Endodermal cell (in vitro differentiated cells): ENCODE results near the gene CSNK1D. TPM values are rescaled to one million over a fixed set of nuclear protein-coding genes. Genes with fewer than 3 reads are reported as not detected.

Source experiments
- DNase-seq: peaks from one replicate; pipeline ENCODE4 v3.0.0-alpha.2; 2017
- H3K27ac ChIP-seq: 2 replicates; pipeline ENCODE4 v1.5.1; 2013; ENCODE audit warnings: mild to moderate bottlenecking, low read depth, low read length, moderate library complexity
- H3K27me3 ChIP-seq: 2 replicates; pipeline ENCODE4 v1.6.1; 2013; ENCODE audit warnings: mild to moderate bottlenecking, low read length, moderate library complexity; ENCODE audit not compliant: insufficient read depth, control insufficient read depth, poor library complexity, severe bottlenecking
- H3K36me3 ChIP-seq: 2 replicates; pipeline ENCODE4 v1.7.0; 2013; ENCODE audit warnings: mild to moderate bottlenecking, low read length, moderate library complexity; ENCODE audit not compliant: control insufficient read depth, insufficient read depth
- H3K4me1 ChIP-seq: one replicate; pipeline ENCODE4 v1.7.0; 2013; ENCODE audit warnings: low read length; ENCODE audit not compliant: control insufficient read depth, insufficient read depth
- H3K4me3 ChIP-seq: 2 replicates; pipeline ENCODE4 v1.5.1; 2013; ENCODE audit warnings: mild to moderate bottlenecking, low read length, moderate library complexity
- H3K9ac ChIP-seq: 2 replicates; pipeline ENCODE4 v1.6.1; 2013; ENCODE audit warnings: mild to moderate bottlenecking, low read length, moderate library complexity; ENCODE audit not compliant: poor library complexity, severe bottlenecking; ENCODE audit errors: extremely low read depth
- H3K9me3 ChIP-seq: 2 replicates; pipeline ENCODE4 v1.6.1; 2013; ENCODE audit warnings: mild to moderate bottlenecking, low read length, moderate library complexity; ENCODE audit not compliant: control insufficient read depth
- H3K27ac Mint-ChIP-seq: 2 replicates; pipeline ENCODE4 v1.8.0; 2020; ENCODE audit warnings: mixed read lengths
- H3K27me3 Mint-ChIP-seq: 2 replicates; pipeline ENCODE4 v1.8.0; 2021; ENCODE audit warnings: mild to moderate bottlenecking, mixed read lengths; ENCODE audit not compliant: insufficient read depth
- H3K36me3 Mint-ChIP-seq: 2 replicates; pipeline ENCODE4 v1.8.0; 2020; ENCODE audit warnings: low read depth, mixed read lengths
- H3K4me1 Mint-ChIP-seq: 2 replicates; pipeline ENCODE4 v1.8.0; 2020; ENCODE audit warnings: mixed read lengths
- H3K4me3 Mint-ChIP-seq: 2 replicates; pipeline ENCODE4 v1.8.0; 2020; ENCODE audit warnings: mild to moderate bottlenecking, moderate library complexity, mixed read lengths
- H3K9me3 Mint-ChIP-seq: 2 replicates; pipeline ENCODE4 v1.8.0; 2020; ENCODE audit warnings: mild to moderate bottlenecking, mixed read lengths
- CTCF ChIP-seq: fragments of 200-600 bp; sonication (generic); conservative IDR thresholded peaks from 2 replicates; pipeline ENCODE4 v1.5.0; 2021; ENCODE audit warnings: antibody characterized with exemption, mild to moderate bottlenecking
- WGBS, 2 experiments: methylation state at CpG; one replicate each; pipeline versions ENCODE4 v1.1.5 to v1.1.7; 2013; ENCODE audit warnings: missing lambda C conversion rate in 2 of 2, mixed read lengths in 1 of 2; ENCODE audit not compliant: insufficient coverage in 1 of 2, insufficient read length in 1 of 2; 5-methylcytosine and 5-hydroxymethylcytosine counted together
- total RNA-seq, 2 donors: library from RNA; stranded (reverse); fragmentation: NEBNext Ultra II Directional in 1 of 2; extraction: Animal tissue kit (Norgen Biotek cat#: 25700) in 1 of 2; gene quantifications; 2 replicates in 1 of 2; 3 replicates in 1 of 2; pipeline ENCODE4 v1.2.1, GENCODE V29; 2021

Gene CSNK1D
- total RNA-seq, 2 donors from 2014 or later, result 104 to 143 TPM

- WGBS, 2 experiments, result 93 to 94% methylated on average over 12 to 25 of the region's 25 CpGs
- Histone ChIP-seq H3K4me3 (no peak overlapping the region), H3K9ac (no peak overlapping the region), H3K9me3 (no peaks in the 10 kb centered on the region), H3K36me3 (no peaks in the 10 kb centered on the region), H3K27ac (no peak overlapping the region), H3K4me1 (no peaks in the 10 kb centered on the region), H3K27me3 (no peaks in the 10 kb centered on the region)
- H3K27ac Mint-ChIP-seq, result no peak overlapping the region
- no peak overlapping the region for H3K4me3 Mint-ChIP-seq
- no peak for TF ChIP-seq CTCF
- peaks cover 5% of the 10 kb centered on the region for H3K4me1 Mint-ChIP-seq
- DNase-seq, result peak; percentile 65
- H3K9me3 Mint-ChIP-seq, result no peaks in the 10 kb centered on the region
- H3K27me3 Mint-ChIP-seq, result peaks cover 15% of the 10 kb centered on the region
- H3K36me3 Mint-ChIP-seq, result no peaks in the 10 kb centered on the region
Observed at GRCh38 chr17:82215095-82215971, 58.2 kb downstream of the CSNK1D start.

GRCh38 chr17:82214012-82214628 is 59.4 kb downstream of the CSNK1D start:
- H3K4me1 ChIP-seq, result no peaks in the 10 kb centered on the region
- H3K27me3 ChIP-seq, result no peaks in the 10 kb centered on the region
- H3K9me3 ChIP-seq, result no peaks in the 10 kb centered on the region
- no peak for TF ChIP-seq CTCF
- no peaks in the 10 kb centered on the region for H3K36me3 ChIP-seq
- H3K27me3 Mint-ChIP-seq, result peaks cover 15% of the 10 kb centered on the region
- no peak overlapping the region for H3K27ac ChIP-seq
- H3K9me3 Mint-ChIP-seq, result no peaks in the 10 kb centered on the region
- H3K36me3 Mint-ChIP-seq, result no peaks in the 10 kb centered on the region
- H3K4me3 Mint-ChIP-seq, result peak overlapping the region; percentile 59
- no peak overlapping the region for H3K4me3 ChIP-seq
- DNase-seq, result no peak
- no peak overlapping the region for H3K9ac ChIP-seq
- WGBS, 2 experiments, result 91 to 93% methylated on average over 7 to 11 of the region's 11 CpGs
- peaks cover 5% of the 10 kb centered on the region for H3K4me1 Mint-ChIP-seq
- no peak overlapping the region for H3K27ac Mint-ChIP-seq

- no peak for TF ChIP-seq CTCF
- H3K9ac ChIP-seq, result peak overlapping the region; percentile 66
- no peaks in the 10 kb centered on the region for H3K27me3 ChIP-seq
- H3K9me3 Mint-ChIP-seq, result no peaks in the 10 kb centered on the region
- no peak overlapping the region for H3K27ac Mint-ChIP-seq
- DNase-seq, result peak; percentile 81
- H3K36me3 ChIP-seq, result no peaks in the 10 kb centered on the region
- no peak overlapping the region for H3K27ac ChIP-seq
- H3K4me3 Mint-ChIP-seq, result peak overlapping the region; percentile 59
- peak overlapping the region; percentile 83 for H3K4me3 ChIP-seq
- peaks cover 15% of the 10 kb centered on the region for H3K27me3 Mint-ChIP-seq
- no peaks in the 10 kb centered on the region for H3K4me1 ChIP-seq
- H3K4me1 Mint-ChIP-seq, result peaks cover 5% of the 10 kb centered on the region
- 17 to 22% methylated on average over 13 to 35 of the region's 37 CpGs for WGBS, 2 experiments
- H3K9me3 ChIP-seq, result no peaks in the 10 kb centered on the region
- H3K36me3 Mint-ChIP-seq, result no peaks in the 10 kb centered on the region
Observed at GRCh38 chr17:82213251-82214011, 60.1 kb downstream of the CSNK1D start.
